Gastroesophageal sphincter (tissue), 4 donors: ENCODE results near the gene LPIN1. TPM values are rescaled to one million over a fixed set of nuclear protein-coding genes. Genes with fewer than 3 reads are reported as not detected.

Source experiments
- ATAC-seq: fragments of 150-250 bp; one replicate; pipeline ENCODE4 v1.9.1; 2016; ENCODE audit warnings: mild to moderate bottlenecking, moderate library complexity
- H3K27ac ChIP-seq, 4 donors: fragments of 200-600 bp; sonication (generic) in 3 of 4; 1 replicate in 3 of 4; 2 replicates in 1 of 4; pipeline ENCODE4 v1.5.1; 2016 to 2019
- H3K27me3 ChIP-seq: fragments of 200-600 bp; sonication (generic); one replicate; pipeline ENCODE4 v1.5.1; 2019
- H3K36me3 ChIP-seq, 2 donors: fragments of 200-600 bp; sonication (generic); one replicate each; pipeline ENCODE4 v1.5.1; 2019; ENCODE audit warnings: control low read depth in 1 of 2
- H3K4me1 ChIP-seq, 3 donors: fragments of 200-600 bp; sonication (generic); 1 replicate in 2 of 3; 2 replicates in 1 of 3; pipeline ENCODE4 v1.5.1; 2016 to 2019; ENCODE audit warnings: control low read depth in 2 of 3
- H3K4me3 ChIP-seq, 2 donors: fragments of 200-600 bp; sonication (generic); one replicate each; pipeline ENCODE4 v1.5.1; 2019; ENCODE audit warnings: mild to moderate bottlenecking in 1 of 2, moderate library complexity in 1 of 2
- H3K9me3 ChIP-seq, 3 donors: fragments of 200-600 bp; sonication (generic); one replicate each; pipeline ENCODE4 v1.5.1; 2017 to 2019; ENCODE audit warnings: control low read depth in 2 of 3
- EP300 ChIP-seq: sonication (generic); formaldehyde crosslinking; IDR thresholded peaks from one replicate; pipeline ENCODE4 v1.6.1; 2017; ENCODE audit warnings: antibody characterized with exemption, mild to moderate bottlenecking
- POLR2A ChIP-seq, 2 donors: fragments of 450-650 bp; IDR thresholded peaks; one replicate each; pipeline ENCODE4 v1.6.1; 2017; ENCODE audit warnings: antibody characterized with exemption in 2 of 2, mild to moderate bottlenecking in 2 of 2, moderate library complexity in 1 of 2
- POLR2AphosphoS5 ChIP-seq: sonication (generic); formaldehyde crosslinking; IDR thresholded peaks from one replicate; pipeline ENCODE4 v1.6.1; 2017; ENCODE audit warnings: antibody characterized with exemption
- WGBS, 2 donors: methylation state at CpG; one replicate each; pipeline ENCODE4 v1.1.5; 2018; ENCODE audit warnings: low coverage in 1 of 2; 5-methylcytosine and 5-hydroxymethylcytosine counted together
- total RNA-seq, 4 donors: library from RNA; depleted of rRNA; stranded (reverse); fragments of >200 nt; gene quantifications; one replicate each; pipeline ENCODE4 v1.1.0, GENCODE V29; 2016
- TF ChIP-seq, protein P1 (sequence below), 4 experiments: fragments of 200-600 bp in 2 of 4; fragments of 450-650 bp in 2 of 4; sonication (generic) in 1 of 4; IDR thresholded peaks; one replicate each; pipeline ENCODE4 v1.5.1; 2017 to 2019; ENCODE audit warnings: antibody characterized with exemption in 4 of 4, mild to moderate bottlenecking in 2 of 4, moderate library complexity in 2 of 4

LPIN1 gene
- total RNA-seq, 4 donors from 2014 or later: 47.3 to 70.1 (median 50.0) TPM

DNA sequence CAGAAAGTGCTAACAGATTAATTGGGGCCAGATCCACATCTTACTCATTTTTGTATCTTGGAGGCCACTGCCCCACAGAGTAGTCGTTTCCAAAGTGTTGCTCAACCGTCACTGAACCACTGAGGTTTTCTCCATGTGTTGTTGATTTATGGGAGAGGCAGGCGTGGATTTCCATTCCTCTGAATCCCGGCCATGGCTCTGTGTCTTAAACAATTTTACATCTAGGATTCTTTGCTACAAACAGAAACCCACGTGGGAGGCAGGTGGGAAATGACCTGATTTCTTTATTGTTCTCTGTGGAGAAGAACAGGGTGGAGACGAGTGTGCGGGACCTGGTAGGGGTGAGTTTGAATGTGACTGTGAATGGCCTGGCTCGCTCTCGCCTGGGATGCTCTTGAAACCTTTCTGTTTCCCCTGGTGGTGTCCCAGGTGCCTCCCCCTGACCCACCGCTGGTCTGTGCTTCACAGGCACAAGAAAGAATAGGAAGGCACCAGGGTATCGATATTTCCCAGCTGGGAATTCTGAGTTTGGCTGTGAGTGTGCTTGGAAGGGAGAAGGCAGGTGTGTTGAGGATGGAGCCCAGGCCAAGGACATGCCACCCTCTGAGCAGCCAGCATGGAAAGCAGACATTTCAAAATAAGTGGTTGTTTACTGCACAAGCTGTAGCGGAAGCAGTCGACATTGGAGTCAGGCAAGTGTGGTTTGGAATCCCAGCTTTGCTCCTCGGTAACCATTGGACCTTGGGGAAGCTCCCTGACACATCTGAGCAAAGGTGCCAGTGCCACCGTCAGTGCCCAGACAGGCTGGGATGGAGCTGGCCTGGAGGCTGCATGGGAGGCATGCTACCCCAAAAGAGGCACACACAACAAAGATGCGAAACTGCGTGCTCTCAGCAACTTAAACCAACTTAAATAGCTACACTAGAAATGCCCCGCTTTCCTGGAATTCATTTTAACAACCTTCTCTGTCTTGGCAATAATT lies 50.0 kb downstream of the LPIN1 start:
- 71 to 85% methylated on average over 7 to 14 of the region's 18 CpGs for WGBS, 2 donors
- H3K4me1 ChIP-seq: peaks cover 0 to 4% (median 0%) of the 10 kb centered on the region in 3 donors
- H3K4me3 ChIP-seq: no peak overlapping the region
- TF ChIP-seq POLR2A (IDR thresholded peaks at IDR 0.05) (no peak), POLR2AphosphoS5 (no peak), EP300 (no peak)
- TF ChIP-seq, protein P1, sequence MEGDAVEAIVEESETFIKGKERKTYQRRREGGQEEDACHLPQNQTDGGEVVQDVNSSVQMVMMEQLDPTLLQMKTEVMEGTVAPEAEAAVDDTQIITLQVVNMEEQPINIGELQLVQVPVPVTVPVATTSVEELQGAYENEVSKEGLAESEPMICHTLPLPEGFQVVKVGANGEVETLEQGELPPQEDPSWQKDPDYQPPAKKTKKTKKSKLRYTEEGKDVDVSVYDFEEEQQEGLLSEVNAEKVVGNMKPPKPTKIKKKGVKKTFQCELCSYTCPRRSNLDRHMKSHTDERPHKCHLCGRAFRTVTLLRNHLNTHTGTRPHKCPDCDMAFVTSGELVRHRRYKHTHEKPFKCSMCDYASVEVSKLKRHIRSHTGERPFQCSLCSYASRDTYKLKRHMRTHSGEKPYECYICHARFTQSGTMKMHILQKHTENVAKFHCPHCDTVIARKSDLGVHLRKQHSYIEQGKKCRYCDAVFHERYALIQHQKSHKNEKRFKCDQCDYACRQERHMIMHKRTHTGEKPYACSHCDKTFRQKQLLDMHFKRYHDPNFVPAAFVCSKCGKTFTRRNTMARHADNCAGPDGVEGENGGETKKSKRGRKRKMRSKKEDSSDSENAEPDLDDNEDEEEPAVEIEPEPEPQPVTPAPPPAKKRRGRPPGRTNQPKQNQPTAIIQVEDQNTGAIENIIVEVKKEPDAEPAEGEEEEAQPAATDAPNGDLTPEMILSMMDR (IDR thresholded peaks at IDR 0.05): no peak
- no peaks in the 10 kb centered on the region for H3K9me3 ChIP-seq
- peaks cover 0 to 94% of the 10 kb centered on the region in 2 donors for H3K36me3 ChIP-seq
- no peaks in the 10 kb centered on the region for H3K27me3 ChIP-seq
- ATAC-seq: peak; percentile 79
- H3K27ac ChIP-seq: no peak overlapping the region

DNA sequence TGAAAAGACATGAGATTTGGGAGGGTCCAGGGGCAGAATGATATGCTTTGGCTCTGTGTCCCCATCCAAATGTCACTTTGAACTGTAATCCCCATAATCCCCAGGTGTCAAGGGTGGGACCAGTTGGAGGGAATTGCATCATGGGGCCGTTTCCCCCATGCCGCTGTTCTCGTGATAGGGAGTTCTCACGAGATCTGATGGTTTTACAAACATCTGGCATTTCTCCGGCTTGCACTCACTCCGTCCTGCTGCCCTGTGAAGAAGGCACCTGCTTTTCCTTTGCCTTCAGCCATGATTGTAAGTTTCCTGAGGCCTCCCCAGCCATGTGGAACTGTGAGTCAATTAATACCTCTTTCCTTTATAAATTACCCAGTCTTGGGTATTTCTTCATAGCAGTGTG lies 51.4 kb downstream of the LPIN1 start:
- ATAC-seq: no peak
- WGBS, 2 donors: 86 to 100% methylated on average over 4 to 6 of the region's 6 CpGs
- TF ChIP-seq, protein P1 (IDR thresholded peaks at IDR 0.05): no peak

DNA sequence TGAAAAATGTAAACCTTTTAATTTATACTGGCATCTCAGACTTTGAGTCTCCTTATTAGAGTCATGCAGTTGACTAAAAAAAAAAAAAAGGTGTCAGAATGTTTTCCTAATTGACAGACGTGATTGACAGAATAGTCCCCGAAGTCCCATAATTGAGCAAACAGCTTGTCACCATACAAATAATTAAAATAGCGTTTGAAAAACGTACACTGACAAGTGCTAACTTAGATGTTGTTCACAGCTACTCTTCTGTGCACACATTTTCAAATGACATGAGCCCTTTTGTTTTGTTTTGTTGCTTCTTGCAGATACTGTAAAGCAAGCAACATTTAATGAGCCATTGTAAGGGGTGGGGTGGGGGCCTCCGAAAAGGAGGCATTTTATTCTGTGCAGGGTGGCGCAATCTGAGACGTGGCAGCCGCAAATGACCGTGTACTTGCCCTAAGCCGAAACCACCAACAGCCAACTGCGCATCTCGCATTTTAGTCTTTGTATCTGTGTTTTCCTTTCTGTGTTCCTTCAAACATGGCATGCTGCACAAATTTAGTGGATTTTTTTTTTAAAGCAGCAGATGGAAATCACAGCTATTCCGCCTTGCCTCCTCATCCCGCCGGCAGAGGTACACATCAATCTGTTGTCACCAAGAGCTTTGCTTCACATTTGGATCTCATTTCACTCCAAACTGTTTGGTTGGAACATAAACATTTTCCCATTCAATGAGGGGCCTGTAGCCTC lies 52.4 kb downstream of the LPIN1 start:
- WGBS, 2 donors: 71 to 83% methylated on average over 14 to 15 of the region's 15 CpGs
- Histone ChIP-seq H3K4me3 (no peak overlapping the region), H3K27ac (no peak overlapping the region), H3K27me3 (no peaks in the 10 kb centered on the region), H3K4me1 (peaks cover 0 to 4% (median 0%) of the 10 kb centered on the region in 3 donors), H3K36me3 (peaks cover 0 to 93% of the 10 kb centered on the region in 2 donors), H3K9me3 (no peaks in the 10 kb centered on the region)
- TF ChIP-seq EP300 (no peak), POLR2A (IDR thresholded peaks at IDR 0.05) (no peak), POLR2AphosphoS5 (no peak)
- TF ChIP-seq, protein P1 (IDR thresholded peaks at IDR 0.05): no peak
- ATAC-seq: no peak

More for the DNA sequence above, 51.4 kb downstream of the LPIN1 start:
- Histone ChIP-seq H3K27me3 (no peaks in the 10 kb centered on the region), H3K9me3 (no peaks in the 10 kb centered on the region), H3K4me3 (no peak overlapping the region), H3K27ac (no peak overlapping the region), H3K36me3 (peaks cover 0 to 93% of the 10 kb centered on the region in 2 donors), H3K4me1 (peaks cover 0 to 4% (median 0%) of the 10 kb centered on the region in 3 donors)

DNA sequence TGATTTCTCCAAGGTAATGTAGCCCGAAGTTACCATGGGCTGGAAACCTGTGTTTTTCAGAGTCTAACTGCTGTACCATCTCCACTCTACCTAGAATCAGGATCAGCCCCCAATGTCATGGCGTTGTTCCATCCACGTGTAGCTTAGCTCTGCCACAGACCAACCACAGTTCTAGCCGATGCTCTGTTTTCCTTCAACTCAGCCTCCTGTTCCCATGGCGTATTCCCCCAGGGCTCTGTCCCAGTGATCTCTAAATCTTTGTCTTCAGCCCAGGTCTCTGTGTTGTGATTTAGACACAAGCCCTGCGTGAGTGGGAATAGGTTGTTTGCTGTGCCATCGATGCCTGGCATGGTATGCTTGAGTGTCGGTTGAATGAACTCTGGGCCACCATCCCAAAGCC lies 53.4 kb downstream of the LPIN1 start:
- ATAC-seq: no peak
- Histone ChIP-seq H3K27me3 (no peaks in the 10 kb centered on the region), H3K4me1 (peaks cover 0 to 4% (median 0%) of the 10 kb centered on the region in 3 donors), H3K27ac (no peak overlapping the region), H3K4me3 (no peak overlapping the region), H3K36me3 (peaks cover 0 to 93% of the 10 kb centered on the region in 2 donors), H3K9me3 (no peaks in the 10 kb centered on the region)
- TF ChIP-seq POLR2A (IDR thresholded peaks at IDR 0.05) (no peak), EP300 (no peak), POLR2AphosphoS5 (no peak)
- TF ChIP-seq, protein P1 (IDR thresholded peaks at IDR 0.05): no peak
- 78% methylated on average over 5 of the region's 8 CpGs; no CpG with 5 or more reads in 1 of the 2 donors for WGBS, 2 donors
